ENCODE data around the gene CHAF1B.

Gene CHAF1B

GRCh38 chr21:36464590-36464989, 79.4 kb downstream of the CHAF1B start:
- no peak for DNase-seq

- no peak for DNase-seq
Observed at GRCh38 chr21:36465478-36465877, 80.3 kb downstream of the CHAF1B start.

GRCh38 chr21:36466061-36466511, 80.9 kb downstream of the CHAF1B start:
- DNase-seq, result no peak
